GM18873 (cell line): Measurements from ENCODE around the gene FAM167B.
"Not testable (repeated sequence)": the region's sequence is repeated elsewhere in the genome, so short reads cannot be mapped to it uniquely, and the experiment has no call there.

Source experiments
- ATAC-seq: cut with Tn5 transposase; IDR thresholded peaks from one replicate; pipeline ENCODE4 v1.9.1; 2021; ENCODE audit warnings: mild to moderate bottlenecking, moderate library complexity, moderate number of reproducible peaks; ENCODE audit not compliant: unreplicated experiment, low FRiP score

FAM167B gene

GRCh38 chr1:32291708-32292538 is 44.9 kb downstream of the FAM167B start, which contains the start of gene HDAC1:
HDAC1 (plus strand) TSS chr1:32292083; CDS start chr1:32292170, 87 bp downstream.
- peak; percentile 74 for ATAC-seq

DNA sequence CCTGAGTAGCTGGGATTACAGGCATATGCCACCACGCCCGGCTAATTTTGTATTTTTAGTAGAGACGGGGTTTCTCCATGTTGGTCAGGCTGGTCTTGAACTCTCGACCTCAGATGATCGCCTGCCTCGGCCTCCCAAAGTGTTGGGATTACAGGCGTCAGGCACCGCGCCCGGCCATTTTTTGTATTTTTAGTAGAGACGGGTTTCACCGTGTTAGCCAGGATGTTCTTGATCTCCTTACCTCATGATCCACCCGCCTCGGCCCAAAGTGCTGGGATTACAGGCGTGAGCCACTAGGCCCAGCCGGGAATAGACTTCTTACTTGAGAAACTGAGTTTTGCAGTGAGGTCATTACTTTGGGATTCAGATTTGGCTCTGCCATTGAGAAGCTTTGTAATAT is 51.2 kb downstream of the FAM167B start:
- not testable (repeated sequence) for ATAC-seq
